GM23248 (cell line): Measurements from ENCODE around the gene CENPM. TPM values are rescaled to one million over a fixed set of nuclear protein-coding genes. Genes with fewer than 3 reads are reported as not detected.
A peak's percentile ranks its signal among the peaks of the same experiment; 100 is the strongest.

ENCODE experiments used
- DNase-seq: peaks from one replicate; pipeline ENCODE4 v3.0.0-alpha.2; 2015
- H2AFZ ChIP-seq: fragments of 200-600 bp; sonication (generic); 2 replicates; pipeline ENCODE4 v1.6.1; 2016; ENCODE audit warnings: antibody characterized with exemption
- H3F3A ChIP-seq: fragments of 200-600 bp; sonication (generic); 2 replicates; pipeline ENCODE4 v1.6.1; 2016; ENCODE audit warnings: mild to moderate bottlenecking, antibody characterized with exemption, mixed run types; ENCODE audit not compliant: insufficient read depth
- H3K27ac ChIP-seq: fragments of 200-600 bp; sonication (generic); 2 replicates; pipeline ENCODE4 v1.5.1; 2016; ENCODE audit warnings: mild to moderate bottlenecking
- H3K27me3 ChIP-seq: fragments of 200-600 bp; sonication (generic); replicated peaks from 2 replicates; pipeline ENCODE4 v1.6.1; 2016; ENCODE audit warnings: mild to moderate bottlenecking; ENCODE audit not compliant: insufficient read depth
- H3K36me3 ChIP-seq: fragments of 200-600 bp; sonication (generic); 2 replicates; pipeline ENCODE4 v1.6.1; 2016; ENCODE audit warnings: low read depth, mild to moderate bottlenecking
- H3K4me1 ChIP-seq: fragments of 200-600 bp; sonication (generic); 2 replicates; pipeline ENCODE4 v1.6.1; 2016; ENCODE audit warnings: mild to moderate bottlenecking; ENCODE audit not compliant: insufficient read depth
- H3K4me2 ChIP-seq: fragments of 200-600 bp; sonication (generic); one replicate; pipeline ENCODE4 v1.6.1; 2016; ENCODE audit warnings: mild to moderate bottlenecking; ENCODE audit not compliant: unreplicated experiment
- H3K4me3 ChIP-seq: fragments of 200-600 bp; sonication (generic); 2 replicates; pipeline ENCODE4 v1.5.1; 2016; ENCODE audit warnings: mild to moderate bottlenecking
- H3K79me2 ChIP-seq: fragments of 200-600 bp; sonication (generic); 2 replicates; pipeline ENCODE4 v1.6.1; 2016; ENCODE audit warnings: mild to moderate bottlenecking; ENCODE audit not compliant: insufficient read depth
- H3K9ac ChIP-seq: fragments of 200-600 bp; sonication (generic); 2 replicates; pipeline ENCODE4 v1.6.1; 2016; ENCODE audit warnings: mild to moderate bottlenecking
- H3K9me2 ChIP-seq: fragments of 200-600 bp; sonication (generic); 2 replicates; pipeline ENCODE4 v1.6.1; 2016; ENCODE audit warnings: mixed run types, mild to moderate bottlenecking, moderate library complexity; ENCODE audit not compliant: insufficient read depth
- H3K9me3 ChIP-seq: fragments of 200-600 bp; sonication (generic); one replicate; pipeline ENCODE4 v1.6.1; 2017; ENCODE audit warnings: low read depth
- H4K20me1 ChIP-seq: fragments of 200-600 bp; sonication (generic); 2 replicates; pipeline ENCODE4 v1.6.0; 2016; ENCODE audit not compliant: insufficient read depth
- EZH2 ChIP-seq: fragments of 200-600 bp; sonication (generic); IDR thresholded peaks from 2 replicates; pipeline ENCODE4 v1.6.1; 2018; ENCODE audit warnings: antibody characterized with exemption, mild to moderate bottlenecking; ENCODE audit not compliant: insufficient read depth, poor library complexity, severe bottlenecking
- EZH2phosphoT487 ChIP-seq: fragments of 200-600 bp; sonication (generic); IDR thresholded peaks from 2 replicates; pipeline ENCODE4 v1.6.1; 2018; ENCODE audit warnings: antibody characterized with exemption, moderate library complexity, mild to moderate bottlenecking, low read depth; ENCODE audit not compliant: insufficient read depth
- WGBS, 2 experiments: methylation state at CpG; one replicate each; pipeline ENCODE4 v1.1.6; 2015 to 2017; ENCODE audit warnings: low lambda C conversion rate in 2 of 2, low coverage in 1 of 2; ENCODE audit errors: missing lambda C conversion rate in 2 of 2; 5-methylcytosine and 5-hydroxymethylcytosine counted together
- in situ Hi-C: fragments of 300-500 bp; cut with MboI; formaldehyde crosslinking; loops from 2 replicates; pipeline ENCODE4 v1.15.0; 2020
- polyA plus RNA-seq: library from polyadenylated mRNA; unstranded; fragments of >200 nt; fragmentation: Nextera tagmentation; extraction: Ambion mirVana; gene quantifications from 2 replicates; pipeline ENCODE4 v1.2.1, GENCODE V29; 2016
- total RNA-seq: library from RNA; depleted of rRNA; stranded (reverse); fragments of >200 nt; shearing (Covaris generic); gene quantifications from 2 replicates; pipeline ENCODE4 v1.2.3, GENCODE V29; 2014

Gene CENPM
- total and polyA plus RNA-seq, 2 experiments from 2014 or later, result 5.7 to 18.9 TPM

- Histone ChIP-seq H3K36me3 (no peaks in the 10 kb centered on the region), H2AFZ (no peak overlapping the region), H3K4me2 (no peak overlapping the region), H3K4me3 (no peak overlapping the region), H3K27ac (no peak overlapping the region), H3F3A (no peaks in the 10 kb centered on the region; the same call in 1 of the 2 replicates), H3K9ac (no peak overlapping the region), H3K79me2 (no peaks in the 10 kb centered on the region), H3K27me3 (no peaks in the 10 kb centered on the region; the same call in 1 of the 2 replicates), H3K9me2 (no peaks in the 10 kb centered on the region), H4K20me1 (no peaks in the 10 kb centered on the region), H3K4me1 (no peaks in the 10 kb centered on the region), H3K9me3 (no peaks in the 10 kb centered on the region)
- no peak for DNase-seq
- WGBS, 2 experiments, result 61 to 66% methylated on average over 4 of the region's 4 CpGs
- no peak for TF ChIP-seq EZH2
- no peak for TF ChIP-seq EZH2phosphoT487
- in situ Hi-C loops, result no loop called here
Observed at GRCh38 chr22:41989246-41989645, 42.3 kb upstream of the CENPM start.

GRCh38 chr22:41987276-41987675 is 40.3 kb upstream of the CENPM start:
- Histone ChIP-seq H3K79me2 (no peaks in the 10 kb centered on the region), H3K9me2 (no peaks in the 10 kb centered on the region), H3K4me2 (no peak overlapping the region), H3K27me3 (no peaks in the 10 kb centered on the region; the same call in 1 of the 2 replicates), H3K9ac (no peak overlapping the region), H4K20me1 (no peaks in the 10 kb centered on the region), H2AFZ (no peak overlapping the region), H3F3A (peaks cover 13% of the 10 kb centered on the region), H3K9me3 (no peaks in the 10 kb centered on the region), H3K36me3 (no peaks in the 10 kb centered on the region), H3K27ac (no peak overlapping the region), H3K4me1 (no peaks in the 10 kb centered on the region), H3K4me3 (no peak overlapping the region)
- TF ChIP-seq EZH2phosphoT487, result no peak
- TF ChIP-seq EZH2, result no peak
- WGBS, 2 experiments, result 66 to 68% methylated on average over 5 of the region's 5 CpGs
- DNase-seq, result no peak
- in situ Hi-C loops, result no loop called here

- no peaks in the 10 kb centered on the region for H4K20me1 ChIP-seq
- in situ Hi-C loops, result no loop called here
- TF ChIP-seq EZH2 (no peak), EZH2phosphoT487 (no peak)
- peak overlapping the region; percentile 9 for H3K4me2 ChIP-seq
- H3K9me3 ChIP-seq, result no peaks in the 10 kb centered on the region
- H3K79me2 ChIP-seq, result no peaks in the 10 kb centered on the region
- H3F3A ChIP-seq, result peaks cover 13% of the 10 kb centered on the region
- H3K4me3 ChIP-seq, result no peak overlapping the region
- H3K4me1 ChIP-seq, result no peaks in the 10 kb centered on the region
- H3K9ac ChIP-seq, result no peak overlapping the region
- WGBS, 2 experiments, result 37 to 43% methylated on average over 6 of the region's 6 CpGs
- H3K36me3 ChIP-seq, result no peaks in the 10 kb centered on the region
- no peaks in the 10 kb centered on the region for H3K9me2 ChIP-seq
- no peak overlapping the region for H3K27ac ChIP-seq
- H2AFZ ChIP-seq, result no peak overlapping the region
- DNase-seq, result peak; percentile 66
- H3K27me3 ChIP-seq, result no peaks in the 10 kb centered on the region; the same call in 1 of the 2 replicates
Observed at GRCh38 chr22:41983513-41984405, 36.8 kb upstream of the CENPM start.

- Histone ChIP-seq H3K36me3 (no peaks in the 10 kb centered on the region), H3K9ac (no peak overlapping the region), H3K9me3 (no peaks in the 10 kb centered on the region), H3K27ac (no peak overlapping the region), H3K4me2 (no peak overlapping the region), H3K27me3 (peaks cover 4% of the 10 kb centered on the region), H3K79me2 (no peaks in the 10 kb centered on the region), H3K4me3 (no peak overlapping the region), H3K9me2 (no peaks in the 10 kb centered on the region), H3K4me1 (no peaks in the 10 kb centered on the region), H2AFZ (no peak overlapping the region), H4K20me1 (no peaks in the 10 kb centered on the region), H3F3A (peaks cover 13% of the 10 kb centered on the region)
- 75 to 78% methylated on average over 5 of the region's 5 CpGs for WGBS, 2 experiments
- DNase-seq, result no peak
- TF ChIP-seq EZH2, result no peak
- TF ChIP-seq EZH2phosphoT487, result no peak
- in situ Hi-C loops, result no loop called here
Observed at GRCh38 chr22:41982865-41983264, 35.9 kb upstream of the CENPM start.
